ENCODE data around the gene ZNF600.
"Not testable (repeated sequence)": the region's sequence is repeated elsewhere in the genome, so short reads cannot be mapped to it uniquely, and the experiment has no call there.

ZNF600 gene

DNA sequence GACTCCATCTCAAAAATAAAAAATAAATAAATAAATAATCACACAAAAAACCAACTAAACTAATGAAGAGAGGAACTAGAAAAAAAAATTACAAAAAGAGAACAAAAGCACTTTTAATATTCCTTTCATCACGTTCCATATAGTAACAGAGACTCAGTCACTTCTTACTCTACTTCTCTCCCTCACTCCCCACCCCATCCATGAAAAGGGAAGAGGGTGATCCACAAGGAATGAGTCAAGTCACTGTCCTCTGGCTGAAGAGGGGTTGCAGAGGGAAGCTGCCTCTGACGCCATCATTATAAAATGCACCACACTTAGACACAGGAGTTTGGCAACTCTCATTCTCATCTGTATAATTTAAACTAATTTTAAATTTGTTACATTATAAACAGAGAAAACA, 3.7 kb downstream of the ZNF600 start:
- not testable (repeated sequence) for H3K27ac Mint-ChIP-seq; DNase-seq (ENCODE audit: low spot score); H3K4me3 Mint-ChIP-seq; H3K27me3 Mint-ChIP-seq (ENCODE audit: low read depth)
- peaks cover 68% of the 10 kb centered on the region for H3K36me3 Mint-ChIP-seq (ENCODE audit: low read depth)
- peaks cover 63% of the 10 kb centered on the region for H3K9me3 Mint-ChIP-seq
- peaks cover 31% of the 10 kb centered on the region for H3K4me1 Mint-ChIP-seq (ENCODE audit: low read depth)

DNA sequence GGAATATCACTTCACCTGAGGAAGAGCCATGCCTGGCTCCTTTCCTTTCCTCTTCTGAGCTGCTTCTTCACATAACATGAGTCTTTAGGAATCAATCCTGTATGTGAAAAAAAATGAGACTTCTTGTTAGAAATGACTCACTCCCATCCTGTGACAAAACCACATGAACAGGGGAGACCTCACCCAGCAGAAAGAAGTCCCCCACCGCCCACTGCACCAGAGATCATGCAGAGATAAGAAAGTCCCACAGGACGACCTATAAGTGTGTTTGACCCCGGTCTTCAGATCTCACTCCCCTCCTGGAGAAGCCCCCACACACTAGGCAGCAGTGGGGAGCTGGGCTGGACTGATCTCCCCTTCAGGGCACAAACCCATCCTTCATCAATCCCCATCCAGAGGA, 7.8 kb downstream of the ZNF600 start:
- DNase-seq (ENCODE audit: low spot score) = peak; percentile 43
- Mint-ChIP-seq H3K36me3 (ENCODE audit: low read depth) (peaks cover 83% of the 10 kb centered on the region), H3K27ac (no peak overlapping the region), H3K4me3 (peak overlapping the region; percentile 46), H3K27me3 (ENCODE audit: low read depth) (no peaks in the 10 kb centered on the region), H3K9me3 (peaks cover 64% of the 10 kb centered on the region), H3K4me1 (ENCODE audit: low read depth) (peaks cover 14% of the 10 kb centered on the region)

DNA sequence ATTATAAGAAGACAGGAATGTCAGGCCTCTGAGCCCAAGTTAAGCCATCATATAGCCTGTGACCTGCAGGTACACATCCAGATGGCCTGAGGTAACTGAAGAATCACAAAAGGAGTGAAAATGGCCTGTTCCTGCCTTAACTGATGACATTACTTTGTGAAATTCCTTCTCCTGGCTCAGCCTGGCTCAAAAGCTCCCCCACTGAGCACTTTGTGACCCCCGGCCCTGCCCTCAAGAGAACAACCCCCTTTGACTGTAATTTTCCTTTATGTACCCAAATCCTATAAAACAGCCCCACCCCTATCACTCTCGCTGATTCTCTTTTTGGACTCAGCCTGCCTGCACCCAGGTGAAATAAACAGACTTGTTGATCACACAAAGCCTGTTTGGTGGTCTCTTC, 30.1 kb downstream of the ZNF600 start:
- H3K27ac Mint-ChIP-seq; H3K27me3 Mint-ChIP-seq (ENCODE audit: low read depth): not testable (repeated sequence)
- H3K9me3 Mint-ChIP-seq = peaks cover 52% of the 10 kb centered on the region

DNA sequence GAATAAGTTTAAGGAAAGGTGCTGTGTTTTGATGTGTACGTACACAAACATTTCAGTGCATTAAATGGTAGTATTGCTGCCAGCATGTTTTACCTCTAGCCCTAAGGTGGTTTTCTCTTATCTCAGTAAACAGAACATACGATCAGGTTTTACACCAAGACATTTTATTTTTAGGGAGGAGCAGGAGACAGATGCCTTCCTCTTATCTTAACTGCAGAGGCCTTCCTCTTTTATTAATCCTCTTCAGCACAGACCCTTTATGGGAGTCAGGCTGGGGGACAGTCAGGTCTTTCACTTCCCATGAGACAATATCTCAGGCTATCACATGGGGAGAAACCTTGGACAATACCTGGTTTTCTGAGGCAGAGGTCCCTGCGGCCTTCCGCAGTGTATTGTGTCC, 36.8 kb downstream of the ZNF600 start:
- Mint-ChIP-seq H3K9me3 (peaks cover 42% of the 10 kb centered on the region), H3K27me3 (ENCODE audit: low read depth) (no peaks in the 10 kb centered on the region), H3K27ac (no peak overlapping the region), H3K36me3 (ENCODE audit: low read depth) (no peaks in the 10 kb centered on the region), H3K4me1 (ENCODE audit: low read depth) (peaks cover 5% of the 10 kb centered on the region), H3K4me3 (no peak overlapping the region)
- no peak for DNase-seq (ENCODE audit: low spot score)

More for the DNA sequence above, 30.1 kb downstream of the ZNF600 start:
- H3K36me3 Mint-ChIP-seq (ENCODE audit: low read depth); DNase-seq (ENCODE audit: low spot score); H3K4me3 Mint-ChIP-seq; H3K4me1 Mint-ChIP-seq (ENCODE audit: low read depth): not testable (repeated sequence)

DNA sequence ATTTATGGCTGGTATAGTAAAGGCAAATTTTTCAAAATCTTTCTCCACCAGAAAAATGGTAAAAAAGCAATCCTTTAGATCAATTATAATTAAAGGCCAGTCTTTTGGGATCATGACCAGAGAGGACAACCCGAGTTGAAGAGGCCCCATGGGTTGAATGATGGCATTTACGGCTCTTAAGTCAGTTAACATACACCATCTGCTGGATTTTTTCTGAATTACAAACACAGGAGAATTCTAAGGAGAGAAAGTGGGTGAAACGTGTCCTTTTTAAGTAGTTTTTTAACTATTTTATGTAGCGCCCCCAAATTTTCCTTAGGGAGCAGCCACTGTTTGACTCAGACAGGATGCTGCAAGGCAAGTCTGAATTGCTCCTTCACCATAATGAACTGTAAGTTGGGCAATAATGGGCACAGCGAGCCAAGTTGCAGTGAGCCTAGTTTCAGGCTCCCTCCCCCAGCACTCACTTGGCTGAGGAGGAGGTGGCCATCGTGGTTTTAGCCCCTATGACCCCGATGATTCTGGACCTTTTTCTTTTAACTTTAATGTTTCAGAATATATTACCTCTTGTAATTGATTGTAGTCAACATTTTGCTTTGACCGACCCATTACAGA, 38.1 kb downstream of the ZNF600 start:
- Mint-ChIP-seq H3K27ac (no peak overlapping the region), H3K9me3 (peaks cover 35% of the 10 kb centered on the region), H3K36me3 (ENCODE audit: low read depth) (no peaks in the 10 kb centered on the region), H3K27me3 (ENCODE audit: low read depth) (no peaks in the 10 kb centered on the region), H3K4me1 (ENCODE audit: low read depth) (peaks cover 5% of the 10 kb centered on the region), H3K4me3 (no peak overlapping the region)
- no peak for DNase-seq (ENCODE audit: low spot score)

DNA sequence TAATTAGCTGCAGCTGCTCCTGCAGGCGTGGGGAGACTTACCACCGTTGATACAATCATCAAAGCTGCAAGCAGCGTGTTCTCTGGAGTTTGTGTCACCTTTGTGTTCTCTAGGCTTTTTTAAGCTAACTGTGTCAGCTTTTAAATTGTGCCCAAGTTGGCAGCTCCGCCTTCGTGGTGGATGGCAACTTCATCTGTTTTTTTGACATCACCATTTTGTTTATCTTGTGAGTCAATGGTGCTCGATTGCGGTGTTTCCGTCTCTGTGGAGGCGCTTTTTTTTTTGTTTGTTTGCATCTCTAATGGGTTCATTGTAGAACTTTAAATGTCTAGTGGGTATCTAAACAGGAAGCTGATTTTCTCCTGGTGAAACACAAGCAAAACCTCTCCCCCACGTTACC, 40.7 kb downstream of the ZNF600 start:
- H3K27me3 Mint-ChIP-seq (ENCODE audit: low read depth); DNase-seq (ENCODE audit: low spot score): not testable (repeated sequence)
- H3K9me3 Mint-ChIP-seq = peaks cover 38% of the 10 kb centered on the region

DNA sequence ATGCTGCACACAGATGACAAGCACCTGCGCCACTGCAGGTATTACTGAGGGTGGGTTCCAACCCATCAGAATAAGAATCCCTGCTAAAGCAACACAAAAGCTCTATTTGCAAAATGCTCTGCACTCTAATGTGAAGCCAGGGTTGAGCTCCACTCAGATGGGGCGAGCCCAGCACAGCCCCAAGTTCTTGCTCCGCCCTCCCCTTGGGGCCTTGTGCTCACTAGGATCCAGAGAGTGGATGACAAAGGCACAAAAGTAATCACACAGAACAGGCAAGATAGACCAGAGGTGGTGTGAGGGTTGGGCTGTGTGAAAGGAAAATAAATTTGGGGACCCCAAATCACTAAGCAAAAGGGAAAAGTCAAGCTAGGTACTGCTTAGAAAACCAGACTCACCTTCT, 43.5 kb downstream of the ZNF600 start:
- H3K4me3 Mint-ChIP-seq = no peak overlapping the region

More for the DNA sequence above, 40.7 kb downstream of the ZNF600 start:
- not testable (repeated sequence) for H3K27ac Mint-ChIP-seq; H3K4me3 Mint-ChIP-seq; H3K36me3 Mint-ChIP-seq (ENCODE audit: low read depth)
- H3K4me1 Mint-ChIP-seq (ENCODE audit: low read depth) = peaks cover 19% of the 10 kb centered on the region

DNA sequence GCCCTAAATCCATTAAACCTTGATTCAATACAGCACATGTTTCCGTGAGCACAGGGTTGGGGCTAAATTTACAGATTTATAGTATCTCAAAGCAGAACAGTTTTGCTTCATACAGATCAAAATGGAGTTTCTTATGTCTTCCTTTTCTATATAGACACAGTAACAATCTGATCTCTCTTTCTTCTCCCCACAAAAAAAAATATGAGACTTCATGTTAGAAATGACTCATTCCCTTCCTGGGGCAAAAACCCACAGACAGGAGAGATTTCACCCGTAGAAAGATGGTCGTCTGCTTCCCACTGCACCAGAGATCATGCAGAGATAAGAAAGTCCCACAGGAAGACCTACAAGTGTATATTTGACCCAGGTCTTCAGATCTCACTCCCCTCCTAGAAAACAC, 44.1 kb downstream of the ZNF600 start:
- DNase-seq (ENCODE audit: low spot score) = no peak
- H3K27ac Mint-ChIP-seq = peak overlapping the region; percentile 21
- no peak overlapping the region for H3K4me3 Mint-ChIP-seq
- H3K4me1 Mint-ChIP-seq (ENCODE audit: low read depth) = peaks cover 17% of the 10 kb centered on the region
- no peaks in the 10 kb centered on the region for H3K27me3 Mint-ChIP-seq (ENCODE audit: low read depth)
- H3K36me3 Mint-ChIP-seq (ENCODE audit: low read depth) = peaks cover 3% of the 10 kb centered on the region
- H3K9me3 Mint-ChIP-seq = peaks cover 36% of the 10 kb centered on the region

More for the DNA sequence above, 43.5 kb downstream of the ZNF600 start:
- H3K27ac Mint-ChIP-seq = no peak overlapping the region
- DNase-seq (ENCODE audit: low spot score) = no peak
- H3K27me3 Mint-ChIP-seq (ENCODE audit: low read depth) = no peaks in the 10 kb centered on the region
- peaks cover 40% of the 10 kb centered on the region for H3K9me3 Mint-ChIP-seq
- peaks cover 17% of the 10 kb centered on the region for H3K4me1 Mint-ChIP-seq (ENCODE audit: low read depth)
- peaks cover 3% of the 10 kb centered on the region for H3K36me3 Mint-ChIP-seq (ENCODE audit: low read depth)

DNA sequence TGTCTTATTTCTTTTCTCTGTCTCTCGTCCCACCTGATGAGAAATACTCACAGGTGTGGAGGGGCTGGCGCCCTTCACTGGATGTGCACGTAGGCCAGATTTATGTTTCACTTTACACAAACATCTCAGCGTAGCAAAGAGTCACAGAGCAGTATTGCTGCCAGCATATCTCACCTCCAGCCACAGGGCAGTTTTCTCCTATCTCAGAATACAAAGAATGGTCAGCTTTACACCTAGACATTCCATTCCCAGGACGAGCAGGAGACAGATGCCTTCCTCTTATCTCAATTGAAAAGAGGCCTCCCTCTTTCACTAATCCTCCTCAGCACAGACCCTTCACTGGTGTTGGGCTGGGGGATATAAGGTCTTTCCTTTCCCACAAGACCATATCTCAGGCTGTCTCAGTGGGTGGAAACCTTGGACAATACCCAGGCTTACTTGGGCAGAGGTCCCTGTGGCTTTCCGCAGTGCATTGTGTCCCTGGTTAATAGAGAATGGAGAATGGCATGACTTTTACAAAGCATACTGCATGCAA, 44.6 kb downstream of the ZNF600 start:
- no peak for DNase-seq (ENCODE audit: low spot score)
- Mint-ChIP-seq H3K36me3 (ENCODE audit: low read depth) (peaks cover 3% of the 10 kb centered on the region), H3K4me1 (ENCODE audit: low read depth) (peaks cover 17% of the 10 kb centered on the region), H3K27me3 (ENCODE audit: low read depth) (no peaks in the 10 kb centered on the region), H3K9me3 (peaks cover 40% of the 10 kb centered on the region), H3K27ac (no peak overlapping the region), H3K4me3 (no peak overlapping the region)

DNA sequence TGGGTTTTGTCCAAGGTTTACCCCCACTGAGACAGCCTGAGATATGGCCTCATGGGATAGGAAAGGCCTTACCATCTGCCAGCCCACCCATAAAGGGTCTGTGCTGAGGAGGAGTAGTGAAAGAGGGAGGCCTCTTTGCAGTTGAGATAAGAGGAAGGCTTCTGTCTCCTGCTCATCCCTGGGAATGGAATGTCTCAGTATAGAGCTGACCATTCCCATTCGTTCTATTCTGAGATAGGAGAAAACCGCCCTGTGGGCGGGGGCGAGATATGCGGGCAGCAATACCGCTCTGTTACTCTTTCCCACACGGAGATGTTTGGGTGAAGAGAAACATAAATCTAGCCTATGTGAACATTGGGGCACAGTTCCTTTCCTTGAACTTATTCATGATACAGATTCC, 45.2 kb downstream of the ZNF600 start:
- H3K27me3 Mint-ChIP-seq (ENCODE audit: low read depth); H3K27ac Mint-ChIP-seq; H3K36me3 Mint-ChIP-seq (ENCODE audit: low read depth); H3K4me3 Mint-ChIP-seq; DNase-seq (ENCODE audit: low spot score): not testable (repeated sequence)
- peaks cover 17% of the 10 kb centered on the region for H3K4me1 Mint-ChIP-seq (ENCODE audit: low read depth)
- H3K9me3 Mint-ChIP-seq = peaks cover 43% of the 10 kb centered on the region

DNA sequence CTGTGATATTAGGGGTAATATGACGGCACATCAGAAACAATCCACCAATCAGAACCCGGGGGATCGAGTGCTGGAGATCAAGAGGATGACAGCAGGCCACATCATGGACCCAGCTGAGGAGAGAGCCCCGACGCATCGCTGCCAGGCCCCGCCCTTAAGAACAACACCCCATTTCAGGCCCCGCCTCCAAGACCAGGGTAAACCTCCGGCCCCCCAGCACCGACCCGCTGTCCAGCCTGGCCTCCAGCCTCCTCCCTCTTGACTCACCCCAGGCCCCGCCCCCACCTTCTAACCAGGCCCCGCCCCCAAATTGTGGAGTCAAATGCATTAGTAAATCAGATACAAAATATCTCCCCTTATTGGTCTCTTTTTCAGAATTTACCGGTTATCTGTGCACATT, 47.0 kb downstream of the ZNF600 start:
- Mint-ChIP-seq H3K27me3 (ENCODE audit: low read depth) (no peaks in the 10 kb centered on the region), H3K4me1 (ENCODE audit: low read depth) (peaks cover 18% of the 10 kb centered on the region), H3K9me3 (peaks cover 43% of the 10 kb centered on the region), H3K36me3 (ENCODE audit: low read depth) (peaks cover 3% of the 10 kb centered on the region), H3K4me3 (no peak overlapping the region), H3K27ac (peak overlapping the region; percentile 13)
- no peak for DNase-seq (ENCODE audit: low spot score)

DNA sequence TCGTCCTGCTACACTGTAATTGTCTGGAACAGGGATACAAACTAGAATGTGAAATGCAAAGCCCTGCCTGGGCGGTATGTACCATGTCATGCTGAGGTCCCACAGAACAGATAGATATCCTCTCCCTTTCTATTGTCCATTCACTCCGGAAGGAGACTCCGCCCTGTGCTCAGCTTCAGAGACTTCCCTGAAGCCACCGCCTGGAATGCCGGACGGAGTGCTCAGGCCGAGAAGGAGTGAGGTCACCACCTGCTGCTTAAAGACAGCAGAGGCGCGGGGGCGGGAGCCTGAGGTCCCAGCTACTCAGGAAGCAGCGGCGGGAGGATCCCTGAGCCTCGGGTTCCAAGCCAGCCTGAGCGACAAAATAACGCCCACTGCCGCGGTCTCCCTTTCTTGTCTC, 50.9 kb downstream of the ZNF600 start:
- H3K27me3 Mint-ChIP-seq (ENCODE audit: low read depth) = no peaks in the 10 kb centered on the region
- no peak for DNase-seq (ENCODE audit: low spot score)

DNA sequence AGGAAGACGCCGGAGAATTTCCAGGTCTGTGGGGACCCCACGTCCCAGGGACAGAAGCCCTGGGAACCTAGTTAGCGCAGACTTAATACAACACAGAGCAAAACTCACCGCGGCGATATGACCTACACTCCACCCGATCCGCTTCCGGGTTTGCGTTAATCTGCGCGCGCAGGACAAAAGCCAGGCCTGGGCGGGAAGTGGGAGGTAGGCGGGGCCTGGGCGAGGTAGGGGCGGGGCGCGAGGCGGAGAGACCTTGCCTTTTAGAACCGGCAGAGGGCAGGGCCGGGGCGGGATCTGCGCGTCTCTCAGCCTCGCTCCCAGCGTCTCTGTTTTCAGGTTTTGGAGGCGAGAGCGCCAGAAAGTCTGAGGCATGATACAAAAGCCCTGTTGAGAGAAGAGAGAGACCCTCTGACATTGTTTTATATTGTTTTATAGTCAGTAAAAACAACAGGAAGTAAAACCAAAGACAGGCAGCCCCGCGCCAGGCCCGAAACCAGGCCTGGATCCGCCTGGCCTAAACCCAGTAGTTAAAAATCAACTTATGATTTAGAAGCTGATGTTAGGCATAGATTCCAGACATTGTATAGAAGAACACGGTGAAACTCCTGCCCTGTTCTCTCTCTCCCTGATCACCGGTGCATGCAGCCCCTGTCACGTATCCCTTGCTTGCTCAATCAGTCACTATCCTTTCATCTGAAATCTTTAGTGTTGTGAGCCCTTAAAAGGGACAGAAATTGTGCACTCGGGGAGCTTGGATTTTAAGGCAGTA, 51.5 kb downstream of the ZNF600 start, which contains the start of gene ZNF611:
Gene ZNF611, minus strand, starts transcription at position 152 of the 769 bp plus-strand sequence. CDS start 19,150 bp downstream, outside the sequence.
- peaks cover 24% of the 10 kb centered on the region for H3K9me3 Mint-ChIP-seq
- H3K36me3 Mint-ChIP-seq (ENCODE audit: low read depth) = peaks cover 26% of the 10 kb centered on the region
- no peaks in the 10 kb centered on the region for H3K27me3 Mint-ChIP-seq (ENCODE audit: low read depth)
- H3K4me3 Mint-ChIP-seq = peak within 1 kb of the TSS; percentile 95
- H3K27ac Mint-ChIP-seq = peak within 1 kb of the TSS; percentile 90
- H3K4me1 Mint-ChIP-seq (ENCODE audit: low read depth) = peaks cover 15% of the 10 kb centered on the region
- DNase-seq (ENCODE audit: low spot score) = peak; percentile 96

More for the DNA sequence above, 50.9 kb downstream of the ZNF600 start:
- Mint-ChIP-seq H3K36me3 (ENCODE audit: low read depth) (peaks cover 24% of the 10 kb centered on the region), H3K9me3 (peaks cover 31% of the 10 kb centered on the region), H3K4me3 (peak overlapping the region; percentile 95), H3K27ac (peak overlapping the region; percentile 90), H3K4me1 (ENCODE audit: low read depth) (peaks cover 15% of the 10 kb centered on the region)

DNA sequence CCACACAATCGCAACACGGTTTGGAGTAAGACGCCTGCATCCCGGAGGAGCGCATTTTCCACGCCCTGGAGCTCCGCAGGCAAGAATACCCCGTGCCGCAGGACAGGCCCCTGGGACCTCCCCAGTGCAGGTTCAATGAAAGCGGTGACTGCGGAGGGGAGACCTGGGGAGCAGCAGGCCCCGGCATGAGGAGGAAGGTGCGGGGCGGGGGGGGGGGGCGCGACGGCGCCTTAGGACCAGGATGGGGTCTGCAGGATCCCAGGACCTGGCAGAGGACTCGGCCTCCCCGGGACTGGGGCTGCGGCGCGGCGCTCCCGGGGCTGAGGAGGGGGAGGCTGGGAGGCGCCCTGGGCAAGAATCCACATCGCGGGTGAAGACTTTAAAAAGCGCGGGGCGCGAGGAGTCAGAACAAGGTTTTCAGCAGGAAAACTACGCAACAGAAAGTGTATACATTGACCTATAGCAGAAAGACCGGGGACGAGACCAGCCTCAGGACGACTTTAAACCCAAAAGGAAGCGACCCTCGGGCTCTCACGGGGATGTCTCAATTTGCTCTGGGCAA, 52.2 kb downstream of the ZNF600 start:
- Mint-ChIP-seq H3K4me1 (ENCODE audit: low read depth) (peaks cover 15% of the 10 kb centered on the region), H3K27me3 (ENCODE audit: low read depth) (no peaks in the 10 kb centered on the region), H3K4me3 (peak overlapping the region; percentile 95), H3K9me3 (peaks cover 24% of the 10 kb centered on the region), H3K36me3 (ENCODE audit: low read depth) (peaks cover 29% of the 10 kb centered on the region), H3K27ac (peak overlapping the region; percentile 90)
- DNase-seq (ENCODE audit: low spot score) = no peak

Data from T-helper 2 cell treated with Interferon-gamma antibody and Interleukin-4, amounts not matched to agents 5 μg/mL and 100 μg/mL, for 36 hours (primary cell).